Measurements from ENCODE around the gene ZSCAN5C. TPM values are rescaled to one million over a fixed set of nuclear protein-coding genes. Genes with fewer than 3 reads are reported as not detected.
"Not testable (repeated sequence)": the region's sequence is repeated elsewhere in the genome, so short reads cannot be mapped to it uniquely, and the experiment has no call there.

The ZSCAN5C gene
- not detected for total RNA-seq

DNA sequence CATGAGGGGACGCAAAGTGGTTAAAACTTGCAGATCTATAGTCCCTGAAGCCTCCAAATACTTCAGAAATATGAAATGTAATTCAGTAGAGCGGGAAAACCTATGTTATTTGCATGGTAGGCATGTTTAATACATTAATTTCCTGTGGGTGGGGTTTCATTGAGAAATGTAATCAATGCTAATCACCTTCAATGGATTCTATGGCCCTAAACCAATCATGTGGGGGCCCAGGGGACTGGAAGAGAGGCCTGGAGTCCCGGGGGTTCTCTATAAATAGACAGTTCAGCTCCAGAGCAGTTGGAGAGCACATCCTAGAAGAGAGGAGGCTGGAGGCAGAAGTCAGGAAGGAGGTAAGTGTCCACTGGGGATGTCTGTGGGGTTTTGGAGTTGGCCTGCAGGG lies at the start of gene ZSCAN5C:
TSS of gene ZSCAN5C (plus strand) at position 301 of the 400 bp plus-strand sequence. CDS start 3,641 bp downstream, outside the sequence.
- no peak for DNase-seq (ENCODE audit: low spot score)

GRCh38 chr19:56152644-56153043 lies 49.4 kb upstream of the ZSCAN5C start:
- no peak for DNase-seq (ENCODE audit: low spot score)

DNA sequence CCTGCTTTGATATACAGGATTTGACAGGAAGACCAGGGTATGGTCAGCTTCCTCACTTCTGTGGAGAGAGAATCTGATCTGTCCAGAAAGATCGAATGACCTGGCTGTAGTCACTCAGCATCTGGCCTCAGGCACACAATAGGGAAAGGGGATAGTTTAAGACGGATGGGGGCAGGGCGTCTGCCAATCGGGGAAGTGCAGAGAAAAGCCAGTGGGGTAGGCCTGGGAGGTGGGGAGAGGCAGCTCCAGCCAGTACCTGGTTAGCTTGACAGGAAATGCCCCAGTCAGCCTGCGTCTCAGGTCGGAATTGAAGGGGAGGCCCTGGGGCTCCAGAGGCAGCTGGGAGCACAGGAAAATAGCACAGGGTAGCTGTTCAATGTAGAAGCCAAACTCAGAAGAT lies 48.6 kb upstream of the ZSCAN5C start:
- DNase-seq (ENCODE audit: low spot score): no peak

DNA sequence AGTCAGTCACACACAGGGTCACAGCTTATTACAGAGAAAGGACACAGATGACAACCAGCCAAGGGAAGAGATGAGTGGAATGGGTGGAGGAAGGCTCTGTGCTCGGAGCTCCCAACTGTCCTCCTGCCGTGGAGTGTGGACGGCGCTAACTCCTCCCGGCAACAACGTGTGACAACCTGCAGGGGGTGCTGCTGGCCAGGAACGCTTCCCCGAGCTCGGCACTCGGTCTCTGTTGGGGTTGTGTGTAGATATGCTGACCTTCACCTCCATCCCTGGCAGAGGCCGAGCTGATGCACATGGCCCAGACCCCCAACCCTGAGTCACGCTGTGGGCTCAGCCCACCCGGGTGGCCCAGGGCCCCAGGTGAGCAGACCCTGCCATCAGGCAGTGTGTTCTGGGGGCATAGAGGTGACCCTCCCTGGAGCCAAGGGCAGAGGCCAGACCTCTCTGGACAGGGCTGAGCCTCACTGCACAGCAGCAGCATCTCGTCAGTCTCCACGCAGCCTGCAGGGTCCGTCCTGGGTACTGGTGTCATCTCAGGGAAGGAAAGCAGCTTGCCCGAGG lies 46.9 kb upstream of the ZSCAN5C start:
- DNase-seq (ENCODE audit: low spot score): no peak

DNA sequence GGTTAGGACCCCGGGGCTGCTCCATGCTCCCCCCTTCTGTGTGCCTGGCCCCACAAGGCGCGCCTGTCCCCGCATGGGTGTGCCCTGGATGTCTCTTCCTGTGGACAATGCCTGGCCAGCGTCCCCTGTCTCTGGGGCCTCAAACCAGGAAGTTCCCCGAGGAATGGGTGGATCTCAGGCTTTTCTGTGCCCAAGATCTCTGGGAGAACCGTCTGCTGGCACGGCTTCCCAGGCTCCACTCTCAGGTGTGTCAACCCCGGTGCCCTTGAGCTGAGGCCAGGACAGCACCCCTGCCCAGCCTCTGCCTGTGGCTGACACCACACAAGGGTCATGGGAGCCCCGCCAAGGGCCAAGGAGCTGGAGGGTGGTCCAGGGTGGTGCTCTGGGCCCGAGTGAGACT lies 45.3 kb upstream of the ZSCAN5C start:
- no peak for DNase-seq (ENCODE audit: low spot score)

DNA sequence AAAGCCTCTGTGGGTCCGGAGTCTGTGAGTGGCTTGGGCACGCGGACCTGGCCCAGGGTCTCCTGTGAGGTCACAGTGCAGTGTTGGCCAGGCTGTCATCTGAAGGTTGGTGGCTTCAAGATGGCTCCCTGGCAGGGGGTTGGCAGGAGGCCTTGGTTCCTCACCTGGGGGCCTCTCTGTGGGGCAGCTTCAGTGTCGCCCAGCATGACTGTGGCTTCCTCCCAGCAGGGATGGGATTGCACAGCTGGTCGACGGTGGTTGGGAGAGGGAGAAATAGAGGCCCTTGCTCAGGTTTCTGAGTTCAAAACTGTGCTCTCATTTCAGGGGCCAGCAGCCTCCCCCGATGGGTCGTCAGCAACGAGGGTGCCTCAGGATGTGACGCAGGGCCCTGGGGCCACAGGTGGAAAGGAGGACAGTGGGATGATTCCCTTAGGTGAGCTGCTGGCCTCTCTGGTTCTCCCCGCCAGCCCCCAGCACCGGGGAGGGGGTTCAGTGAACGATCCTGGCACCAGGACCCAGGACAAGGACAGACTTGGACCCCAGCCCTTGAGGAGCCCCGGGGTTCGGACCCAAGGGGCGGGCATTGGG lies 43.8 kb upstream of the ZSCAN5C start:
- no peak for DNase-seq (ENCODE audit: low spot score)

- no peak for DNase-seq (ENCODE audit: low spot score)
Observed at GRCh38 chr19:56159009-56159559, 43.0 kb upstream of the ZSCAN5C start.

DNA sequence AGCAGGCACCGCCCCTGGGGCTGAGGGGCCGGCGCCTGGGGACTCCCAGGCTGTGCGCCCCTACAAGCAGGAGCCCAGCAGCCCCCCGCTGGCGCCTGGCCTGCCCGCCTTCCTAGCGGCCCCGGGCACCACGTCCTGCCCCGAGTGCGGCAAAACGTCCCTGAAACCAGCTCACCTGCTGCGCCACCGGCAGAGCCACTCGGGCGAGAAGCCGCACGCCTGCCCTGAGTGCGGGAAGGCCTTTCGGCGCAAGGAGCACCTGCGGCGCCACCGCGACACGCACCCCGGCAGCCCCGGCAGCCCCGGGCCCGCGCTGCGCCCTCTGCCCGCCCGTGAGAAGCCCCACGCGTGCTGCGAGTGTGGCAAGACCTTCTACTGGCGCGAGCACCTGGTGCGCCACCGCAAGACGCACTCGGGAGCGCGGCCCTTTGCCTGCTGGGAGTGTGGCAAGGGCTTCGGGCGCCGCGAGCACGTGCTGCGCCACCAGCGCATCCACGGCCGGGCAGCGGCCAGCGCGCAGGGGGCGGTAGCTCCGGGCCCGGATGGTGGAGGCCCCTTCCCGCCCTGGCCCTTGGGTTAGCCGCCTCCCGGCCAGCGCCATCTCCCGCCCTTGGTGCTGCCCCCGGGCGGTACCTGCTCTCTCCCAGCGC lies 42.3 kb upstream of the ZSCAN5C start:
- no peak for DNase-seq (ENCODE audit: low spot score)

DNA sequence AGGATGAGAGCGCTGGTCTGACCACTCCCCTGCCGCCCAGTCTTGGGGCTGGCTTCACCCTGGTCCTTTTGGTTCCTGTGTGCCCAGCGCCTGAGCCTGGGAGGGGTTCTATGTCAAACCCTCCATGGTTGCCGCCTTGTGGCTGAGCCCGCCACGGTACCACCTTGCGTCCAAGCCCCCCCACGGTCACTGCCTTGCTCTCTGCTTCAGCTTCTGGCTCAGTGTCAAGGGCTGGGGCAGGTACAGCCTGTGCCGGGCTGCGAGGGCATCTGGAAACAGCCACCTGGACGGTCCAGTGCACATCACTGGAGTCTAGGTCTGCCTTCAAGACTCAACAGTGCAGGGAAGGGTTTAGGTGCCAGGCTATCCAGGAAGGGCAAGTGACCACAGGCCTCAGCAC lies 40.5 kb upstream of the ZSCAN5C start:
- DNase-seq (ENCODE audit: low spot score): no peak

DNA sequence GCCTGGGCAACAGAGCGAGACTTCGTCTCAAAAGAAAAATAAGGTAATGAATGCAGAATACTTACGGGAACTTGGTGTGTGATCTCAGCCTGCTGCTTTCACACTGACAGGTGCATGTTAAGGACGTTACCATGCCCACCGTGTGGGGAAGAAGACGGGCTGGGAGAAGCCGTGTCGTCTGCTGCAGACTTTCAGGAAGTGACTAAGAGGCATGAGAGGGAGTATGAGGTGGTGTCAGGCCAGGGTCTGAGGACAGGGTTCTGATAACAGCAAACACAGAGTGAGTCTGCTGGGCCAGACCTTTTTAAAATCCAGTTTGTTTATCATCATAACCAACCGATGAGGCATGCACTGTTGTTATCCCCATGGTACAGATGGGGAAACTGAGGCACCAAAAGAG lies 39.8 kb upstream of the ZSCAN5C start:
- no peak for DNase-seq (ENCODE audit: low spot score)

DNA sequence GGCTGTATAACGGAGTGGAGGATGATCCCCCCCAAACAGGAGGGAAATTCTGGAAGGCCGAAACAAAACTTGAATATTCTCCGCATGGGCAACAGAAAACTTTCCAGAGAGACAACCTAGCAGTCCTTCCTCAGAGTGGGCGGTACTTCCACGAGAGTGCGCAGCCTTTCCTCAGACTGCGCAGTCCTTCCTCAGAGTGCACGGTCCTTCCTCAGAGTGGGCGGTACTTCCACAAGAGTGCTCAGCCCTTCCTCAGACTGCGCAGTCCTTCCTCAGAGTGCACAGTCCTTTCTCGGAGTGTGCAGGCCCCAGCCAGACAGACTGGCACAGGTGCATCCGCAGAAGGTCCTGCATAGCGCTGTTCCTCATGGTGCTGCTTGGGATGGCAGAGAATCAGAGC lies 39.0 kb upstream of the ZSCAN5C start:
- no peak for DNase-seq (ENCODE audit: low spot score)

DNA sequence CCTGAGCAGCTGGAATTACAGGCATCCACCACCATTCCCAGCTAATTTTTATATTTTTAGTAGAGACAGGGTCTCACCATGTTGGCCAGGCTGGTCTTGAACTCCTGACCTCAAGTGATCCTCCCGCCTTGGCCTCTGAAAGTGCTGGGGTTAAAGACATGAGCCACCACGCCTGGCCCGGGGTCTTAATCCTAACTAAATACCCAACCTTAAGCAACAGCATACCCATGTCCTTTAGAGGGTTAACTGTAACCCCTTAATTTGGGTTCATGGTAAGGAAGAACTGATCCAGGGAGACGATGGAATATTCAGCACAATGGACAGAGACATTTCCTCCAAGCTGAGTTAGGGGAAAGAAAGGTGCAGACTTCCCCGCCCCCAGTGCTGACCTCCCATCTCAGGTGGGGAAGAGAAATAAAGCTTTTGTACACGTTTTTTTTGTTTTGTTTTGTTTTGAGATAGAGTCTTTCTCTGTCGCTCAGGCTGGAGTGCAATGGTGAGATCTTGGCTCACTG lies 35.0 kb upstream of the ZSCAN5C start:
- no peak for DNase-seq (ENCODE audit: low spot score)

DNA sequence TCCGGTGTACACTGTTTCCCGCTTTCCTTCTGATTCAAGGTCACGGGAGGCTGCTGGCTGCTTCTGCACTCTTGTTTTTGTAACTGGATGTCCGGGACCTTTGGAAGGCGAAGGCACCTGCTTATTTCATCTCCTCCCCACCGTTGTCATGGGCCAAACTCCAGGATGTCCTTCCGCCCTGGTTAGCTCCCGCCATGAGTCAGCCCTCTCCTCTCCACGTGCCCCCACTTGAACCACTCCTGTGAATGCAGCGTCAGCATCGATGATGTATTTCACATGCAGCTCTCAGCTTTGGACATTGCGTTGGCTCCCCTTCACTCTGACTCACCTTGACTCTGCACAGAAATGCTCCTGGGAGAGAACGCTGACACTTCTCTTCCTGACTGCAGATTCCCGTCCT lies 31.8 kb upstream of the ZSCAN5C start:
- no peak for DNase-seq (ENCODE audit: low spot score)

DNA sequence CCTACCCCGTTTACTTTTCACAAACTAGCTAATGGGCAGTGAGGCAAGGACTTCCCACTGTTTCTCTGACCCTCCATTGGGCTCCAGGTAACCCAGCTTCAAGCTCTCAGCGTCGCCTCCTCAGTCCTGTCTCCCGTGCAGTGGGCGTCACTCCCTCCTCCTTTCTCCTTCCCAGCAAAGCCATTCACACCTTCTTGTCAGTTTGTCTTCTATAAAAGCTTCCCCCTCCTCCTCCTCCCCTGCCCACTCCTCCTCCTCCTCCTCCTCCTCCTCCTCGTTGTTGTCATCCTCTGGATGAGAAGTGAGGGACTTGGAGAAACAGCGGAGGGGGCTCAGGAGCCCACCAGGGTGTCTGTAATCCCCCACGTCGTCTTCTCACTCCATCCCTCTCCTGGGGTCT lies 28.0 kb upstream of the ZSCAN5C start:
- no peak for DNase-seq (ENCODE audit: low spot score)

DNA sequence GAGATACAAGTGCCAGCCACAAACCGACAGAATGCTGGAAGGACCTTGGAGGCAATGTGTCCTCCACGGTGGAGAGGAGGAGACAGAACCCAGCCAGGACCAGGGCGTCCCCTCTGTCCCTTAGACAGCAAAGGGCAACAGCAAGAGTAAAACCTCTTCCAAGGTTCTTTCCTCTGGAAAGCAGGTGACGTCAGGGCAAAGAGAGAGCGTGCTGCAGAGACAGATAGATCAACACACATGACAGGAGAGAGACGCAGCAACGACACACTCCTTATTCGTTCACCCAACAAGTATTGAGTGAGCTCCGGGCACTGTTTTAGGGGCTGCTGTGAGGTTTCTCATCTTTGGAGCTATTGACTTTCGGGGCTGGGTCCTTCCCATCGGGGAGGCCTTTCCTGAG lies 27.5 kb upstream of the ZSCAN5C start:
- DNase-seq (ENCODE audit: low spot score): no peak

GRCh38 chr19:56175861-56176307 lies 26.2 kb upstream of the ZSCAN5C start, which contains the start of gene GALP:
GALP (plus strand) TSS chr19:56176008; CDS start chr19:56177109, 1,101 bp downstream.
- not testable (repeated sequence) for DNase-seq (ENCODE audit: low spot score)

- DNase-seq (ENCODE audit: low spot score): not testable (repeated sequence)
Observed at GRCh38 chr19:56176310-56176709, 25.8 kb upstream of the ZSCAN5C start.

DNA sequence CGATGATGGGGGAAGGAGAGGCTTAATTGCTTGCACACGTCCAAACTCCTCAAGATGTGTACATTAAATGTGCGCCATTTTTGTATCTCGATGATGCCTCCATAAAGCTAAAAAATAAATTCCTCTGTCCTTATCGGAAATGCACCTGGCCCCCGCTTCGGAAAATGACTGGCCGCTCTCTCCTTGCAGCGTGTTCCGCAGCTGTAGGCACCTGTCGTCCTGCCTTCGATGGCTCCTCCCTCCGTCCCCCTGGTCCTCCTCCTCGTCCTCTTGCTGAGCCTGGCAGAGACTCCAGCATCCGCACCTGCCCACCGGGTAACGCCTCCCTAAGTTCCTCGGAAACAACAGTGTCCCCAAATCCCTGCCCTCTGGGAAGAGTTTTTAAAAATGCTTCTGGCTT lies 25.2 kb upstream of the ZSCAN5C start:
- DNase-seq (ENCODE audit: low spot score): no peak

DNA sequence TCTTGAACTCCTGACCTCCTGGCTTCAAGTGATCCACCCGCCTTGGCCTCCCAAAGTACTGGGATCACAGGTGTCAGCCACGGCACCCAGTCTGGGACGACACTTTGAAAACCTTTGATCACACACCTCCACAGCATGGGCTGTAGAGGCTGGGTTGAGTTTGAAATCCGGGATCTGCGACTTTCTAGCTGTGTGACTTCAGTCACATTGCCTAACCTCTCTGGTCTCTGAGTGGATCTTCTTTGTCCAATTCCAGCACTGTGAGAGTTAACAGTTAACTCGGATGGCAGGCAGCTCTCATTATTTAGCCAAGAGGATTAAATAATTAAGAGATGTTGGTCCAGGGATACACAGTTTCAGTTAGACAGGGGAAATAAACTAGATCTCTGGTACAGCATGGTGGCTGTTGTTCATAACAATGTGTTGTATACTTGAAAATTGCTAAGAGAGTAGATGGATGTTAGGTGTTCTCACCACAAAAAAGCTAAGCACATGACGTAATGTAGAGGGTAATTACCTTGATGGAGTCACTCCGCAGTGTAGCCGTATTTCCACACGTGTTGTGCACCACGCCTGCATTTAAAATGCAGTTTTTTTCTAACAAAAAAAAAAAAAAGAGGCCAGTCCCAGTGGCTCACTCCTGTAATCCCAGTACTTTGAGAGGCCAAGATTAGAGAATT lies 24.4 kb upstream of the ZSCAN5C start:
- DNase-seq (ENCODE audit: low spot score): no peak

- no peak for DNase-seq (ENCODE audit: low spot score)
Observed at GRCh38 chr19:56189785-56190184, 12.3 kb upstream of the ZSCAN5C start.

- DNase-seq (ENCODE audit: low spot score): no peak
Observed at GRCh38 chr19:56191115-56191514, 11.0 kb upstream of the ZSCAN5C start.

DNA sequence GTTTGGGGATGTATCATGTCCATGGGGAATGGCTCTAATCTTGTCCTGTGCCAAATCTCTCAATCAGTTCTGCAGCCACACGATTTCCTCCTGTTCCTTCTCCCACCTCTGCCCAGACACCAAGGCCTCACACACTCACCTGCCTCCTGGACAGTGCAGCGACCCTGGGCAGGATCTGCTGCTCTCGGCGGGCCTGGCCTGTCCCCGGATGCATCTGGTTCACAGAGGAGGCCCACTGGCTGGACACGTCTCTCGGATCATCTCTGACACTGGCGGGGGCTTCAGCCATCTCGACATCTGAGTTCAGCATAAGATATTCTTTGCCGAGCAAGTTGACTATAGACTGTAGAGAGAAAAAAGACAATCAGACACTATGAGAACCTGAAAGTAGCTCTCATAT lies 10.4 kb upstream of the ZSCAN5C start:
- DNase-seq (ENCODE audit: low spot score): no peak
